MG63 (cell line): ENCODE measurements around the gene RNASE3. TPM values are rescaled to one million over a fixed set of nuclear protein-coding genes. Genes with fewer than 3 reads are reported as not detected.
A peak's percentile ranks its signal among the peaks of the same experiment; 100 is the strongest.
"Not testable (repeated sequence)": the region's sequence is repeated elsewhere in the genome, so short reads cannot be mapped to it uniquely, and the experiment has no call there.

Experiments used
- DNase-seq: peaks from one replicate; pipeline ENCODE4 v3.0.0-alpha.2; 2020
- H3K27me3 ChIP-seq: fragments of 250-450 bp; sonication (Bioruptor Pico); 2 replicates; pipeline ENCODE4 v1.5.1; 2020; ENCODE audit warnings: mild to moderate bottlenecking, moderate library complexity
- H3K36me3 ChIP-seq: fragments of 250-450 bp; sonication (Bioruptor Pico); 2 replicates; pipeline ENCODE4 v1.5.1; 2020; ENCODE audit warnings: mild to moderate bottlenecking, moderate library complexity
- H3K4me3 ChIP-seq: fragments of 250-450 bp; sonication (Bioruptor Pico); 2 replicates; pipeline ENCODE4 v1.5.1; 2020; ENCODE audit warnings: mild to moderate bottlenecking, moderate library complexity
- H3K9me3 ChIP-seq: fragments of 250-450 bp; sonication (Bioruptor Pico); 2 replicates; pipeline ENCODE4 v1.5.1; 2020; ENCODE audit warnings: mild to moderate bottlenecking, moderate library complexity
- total RNA-seq: library from RNA; depleted of rRNA; stranded (reverse); fragments of >200 nt; shearing (Covaris generic); gene quantifications from 2 replicates; pipeline ENCODE4 v1.2.3, GENCODE V29; 2014; ENCODE audit warnings: low replicate concordance; rRNA removed

The RNASE3 gene
- total RNA-seq, 1 experiment from 2014 or later = not detected

- not testable (repeated sequence) for H3K4me3 ChIP-seq, H3K27me3 ChIP-seq, H3K9me3 ChIP-seq, DNase-seq, H3K36me3 ChIP-seq
Measured at GRCh38 chr14:20895322-20895721, 4.1 kb downstream of the RNASE3 start.

DNA sequence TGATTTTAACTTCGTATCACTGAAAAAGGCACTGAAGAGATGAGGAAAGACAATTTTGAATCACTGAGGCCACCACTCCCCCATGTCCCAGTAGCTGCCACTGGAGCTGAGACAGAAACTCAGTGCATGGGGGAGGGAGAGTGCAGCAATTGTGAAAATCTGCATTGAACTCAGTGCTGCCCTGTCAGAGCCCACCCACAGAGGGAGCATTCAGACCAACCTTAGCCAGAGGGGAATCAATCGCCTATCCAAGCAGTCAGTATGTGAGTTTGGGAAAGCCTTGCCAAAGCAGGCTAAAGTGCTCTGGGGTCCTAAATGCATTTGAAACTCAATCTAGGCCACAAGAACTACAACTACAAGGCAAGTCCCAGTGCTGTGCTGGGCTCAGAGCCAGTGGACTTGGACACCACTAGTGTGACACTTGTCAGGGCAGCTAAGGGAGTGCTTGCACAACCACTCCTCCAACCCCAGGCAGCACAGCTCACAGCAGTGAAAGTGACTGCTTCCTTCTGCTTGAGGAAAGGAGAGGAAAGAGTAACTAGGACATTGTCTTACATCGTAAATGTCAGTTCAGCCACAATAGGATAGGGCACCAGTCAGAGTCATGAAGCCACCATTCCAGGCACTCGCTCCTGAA is 13.3 kb downstream of the RNASE3 start:
- H3K36me3 ChIP-seq = no peaks in the 10 kb centered on the region
- H3K4me3 ChIP-seq = no peak overlapping the region
- no peaks in the 10 kb centered on the region for H3K9me3 ChIP-seq
- no peak for DNase-seq
- no peaks in the 10 kb centered on the region for H3K27me3 ChIP-seq

GRCh38 chr14:20905676-20906075 is 14.5 kb downstream of the RNASE3 start:
- H3K4me3 ChIP-seq = no peak overlapping the region
- H3K27me3 ChIP-seq = no peaks in the 10 kb centered on the region
- H3K9me3 ChIP-seq = no peaks in the 10 kb centered on the region
- no peak for DNase-seq
- H3K36me3 ChIP-seq = no peaks in the 10 kb centered on the region

- Histone ChIP-seq H3K36me3 (no peaks in the 10 kb centered on the region), H3K9me3 (no peaks in the 10 kb centered on the region), H3K4me3 (no peak overlapping the region), H3K27me3 (no peaks in the 10 kb centered on the region)
- DNase-seq = no peak
Measured at GRCh38 chr14:20907214-20907613, 16.0 kb downstream of the RNASE3 start.

DNA sequence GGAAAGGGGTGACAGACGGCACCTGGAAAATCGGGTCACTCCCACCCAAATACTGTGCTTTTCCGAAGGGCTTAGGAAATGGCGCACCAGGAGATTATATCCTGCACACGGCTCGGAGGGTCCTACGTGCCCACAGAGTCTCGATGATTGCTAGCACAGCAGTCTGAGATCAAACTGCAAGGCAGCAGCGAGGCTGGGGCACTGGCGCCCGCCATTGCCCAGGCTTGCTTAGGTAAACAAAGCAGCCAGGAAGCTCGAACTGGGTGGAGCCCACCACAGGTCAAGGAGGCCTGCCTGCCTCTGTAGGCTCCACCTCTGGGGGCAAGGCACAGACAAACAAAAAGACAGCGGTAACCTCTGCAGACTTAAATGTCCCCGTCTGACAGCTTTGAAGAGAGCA is 19.6 kb downstream of the RNASE3 start:
- not testable (repeated sequence) for H3K4me3 ChIP-seq, DNase-seq, H3K27me3 ChIP-seq, H3K9me3 ChIP-seq, H3K36me3 ChIP-seq

- not testable (repeated sequence) for H3K4me3 ChIP-seq, H3K9me3 ChIP-seq, H3K27me3 ChIP-seq, H3K36me3 ChIP-seq, DNase-seq
Measured at GRCh38 chr14:20919038-20919756, 28.0 kb downstream of the RNASE3 start.

DNA sequence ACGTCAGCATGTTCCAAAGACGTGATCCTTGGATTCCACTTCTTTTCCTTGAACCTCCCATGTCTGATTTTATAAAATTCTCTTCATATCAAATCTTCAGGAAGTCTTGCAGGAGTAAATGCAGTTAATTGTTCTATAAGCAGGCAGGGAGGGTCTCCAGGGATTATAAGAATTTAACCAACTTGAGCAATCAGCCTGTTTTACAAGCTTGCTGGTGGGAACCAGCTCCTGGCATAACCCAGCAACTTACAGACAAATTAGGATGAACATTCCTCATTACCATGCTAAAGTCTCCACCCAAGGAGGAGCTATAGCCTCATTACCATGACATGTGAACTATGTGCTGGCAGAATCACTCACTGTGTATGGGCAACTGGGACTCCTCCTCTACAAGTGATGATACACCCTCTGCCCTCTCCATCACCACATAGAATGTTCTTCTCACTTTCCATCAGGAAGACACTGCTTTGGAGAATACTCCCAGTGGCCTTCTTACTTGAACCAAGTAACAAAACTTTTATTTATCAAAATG is 32.6 kb downstream of the RNASE3 start:
- DNase-seq, H3K9me3 ChIP-seq: not testable (repeated sequence)

GRCh38 chr14:20934148-20934762 is 43.1 kb downstream of the RNASE3 start:
- no peaks in the 10 kb centered on the region for H3K36me3 ChIP-seq
- peak; percentile 22 for DNase-seq
- H3K9me3 ChIP-seq = no peaks in the 10 kb centered on the region
- 0 out of 2 replicates have a peak, but pooled peaks cover 2% of the 10 kb centered on the region for H3K27me3 ChIP-seq
- no peak overlapping the region for H3K4me3 ChIP-seq

More for the DNA sequence above, 32.6 kb downstream of the RNASE3 start:
- not testable (repeated sequence) for H3K27me3 ChIP-seq, H3K4me3 ChIP-seq, H3K36me3 ChIP-seq

DNA sequence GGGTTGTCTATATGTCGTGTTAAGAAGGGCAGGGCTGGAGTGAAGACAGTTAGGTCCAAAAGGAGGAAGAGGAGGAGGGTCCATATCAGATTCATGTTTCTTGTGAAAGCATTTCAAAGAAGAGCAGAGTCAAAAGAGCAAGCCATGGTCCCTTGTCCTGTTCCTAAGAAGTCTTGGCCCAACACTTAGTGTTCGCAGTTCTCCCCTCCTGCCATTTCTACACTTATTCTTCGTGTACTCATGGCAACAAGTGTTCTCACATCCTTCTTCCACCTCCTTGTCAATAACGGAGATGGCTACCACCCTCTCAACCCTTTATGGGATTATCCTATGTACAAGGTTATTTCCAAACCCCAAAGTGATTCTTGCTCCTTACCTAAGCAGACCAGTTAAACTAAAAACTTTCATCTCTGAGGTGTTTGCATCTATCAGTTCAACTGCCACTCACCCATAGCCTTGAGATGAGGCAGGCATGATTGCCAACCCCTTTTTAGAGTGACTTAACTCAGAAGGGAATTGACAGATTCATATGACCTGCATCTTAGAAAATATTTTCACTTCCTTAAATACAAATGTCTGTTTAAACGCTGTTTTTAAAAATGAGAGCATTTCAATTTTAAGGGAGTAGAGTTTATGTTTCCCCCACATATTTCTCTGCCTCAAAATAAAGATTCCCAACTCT is 44.3 kb downstream of the RNASE3 start:
- no peak for DNase-seq
- Histone ChIP-seq H3K36me3 (no peaks in the 10 kb centered on the region), H3K4me3 (no peak overlapping the region), H3K27me3 (0 out of 2 replicates have a peak, but pooled peaks cover 2% of the 10 kb centered on the region), H3K9me3 (no peaks in the 10 kb centered on the region)

Other genes starting within 250 kb of the RNASE3 start
- not detected in 2 replicates for gene OR6S1, start 249.7 kb upstream of the RNASE3 start, total RNA-seq
- gene RNASE4, start 206.8 kb upstream of the RNASE3 start, total RNA-seq = 2.3 and 6.1 TPM in 2 replicates
- gene ANG, start 202.6 kb upstream of the RNASE3 start, total RNA-seq = 0.42 and 3.2 TPM in 2 replicates
- gene EDDM3A, start 145.5 kb upstream of the RNASE3 start, total RNA-seq = not detected in 2 replicates
- gene EDDM3B, start 123.0 kb upstream of the RNASE3 start, total RNA-seq = not detected in 2 replicates
- gene RNASE6, start 110.1 kb upstream of the RNASE3 start, total RNA-seq = not detected in 2 replicates
- gene RNASE1, start 88.5 kb upstream of the RNASE3 start, total RNA-seq = not detected in 2 replicates
- not detected in 2 replicates for gene RNASE2, start 64.1 kb downstream of the RNASE3 start, total RNA-seq
- gene METTL17, start 98.6 kb downstream of the RNASE3 start, total RNA-seq = 46.7 and 72.0 TPM in 2 replicates
- gene SLC39A2, start 107.9 kb downstream of the RNASE3 start, total RNA-seq = not detected in 2 replicates
- 17.5 and 51.7 TPM in 2 replicates for gene NDRG2, start 133.7 kb downstream of the RNASE3 start, total RNA-seq
- not detected in 2 replicates for gene TPPP2, start 138.8 kb downstream of the RNASE3 start, total RNA-seq
- not detected in 2 replicates for gene RNASE13, start 143.4 kb downstream of the RNASE3 start, total RNA-seq
- gene RNASE7, start 151.0 kb downstream of the RNASE3 start, total RNA-seq = not detected in 2 replicates
- not detected in 2 replicates for gene RNASE8, start 166.4 kb downstream of the RNASE3 start, total RNA-seq
- 9.1 and 10.0 TPM in 2 replicates for gene ARHGEF40, start 178.9 kb downstream of the RNASE3 start, total RNA-seq
- 14.4 and 33.3 TPM in 2 replicates for gene ZNF219, start 207.3 kb downstream of the RNASE3 start, total RNA-seq
- not detected in 2 replicates for gene TMEM253, start 209.7 kb downstream of the RNASE3 start, total RNA-seq